Measurements from ENCODE around the gene USP1.

USP1 gene

DNA sequence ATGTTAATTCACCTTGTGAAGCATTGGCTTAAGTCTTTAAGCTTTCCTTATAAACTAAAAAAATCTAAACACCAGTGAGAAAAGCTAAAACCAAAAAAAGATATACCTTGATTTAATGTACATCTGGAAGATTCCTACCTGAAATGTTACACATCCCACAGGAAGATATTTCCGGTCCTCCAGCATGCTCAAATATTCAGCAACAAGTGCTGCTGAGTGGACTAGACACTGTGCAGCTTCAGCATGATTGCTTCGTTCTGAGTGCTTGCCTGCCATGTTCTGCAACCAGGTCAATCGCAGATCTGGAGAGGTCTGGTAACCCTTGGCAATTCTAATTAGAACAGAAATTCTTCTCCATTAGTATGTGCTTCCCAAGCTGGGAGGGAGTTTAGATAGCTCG, 57.3 kb downstream of the USP1 start:
- no peak for DNase-seq

GRCh38 chr1:62500210-62500609, 63.4 kb downstream of the USP1 start:
- DNase-seq: no peak
